GM18511 (cell line): Measurements from ENCODE around the gene IL7R.

Experiments
- ATAC-seq: cut with Tn5 transposase; IDR thresholded peaks from one replicate; pipeline ENCODE4 v1.9.1; 2021; ENCODE audit warnings: mild to moderate bottlenecking, moderate library complexity; ENCODE audit not compliant: unreplicated experiment

IL7R gene

GRCh38 chr5:35856765-35857351 is at the start of gene IL7R:
IL7R (plus strand) TSS chr5:35856891; CDS start chr5:35856978, 87 bp downstream.
- ATAC-seq, result no peak

GRCh38 chr5:35810601-35811000 is 46.1 kb upstream of the IL7R start:
- no peak for ATAC-seq

GRCh38 chr5:35811108-35811741 is 45.5 kb upstream of the IL7R start:
- ATAC-seq, result no peak

GRCh38 chr5:35813521-35813920 is 43.2 kb upstream of the IL7R start:
- ATAC-seq, result no peak

- peak; percentile 77 for ATAC-seq
These were observed 41.4 kb upstream of the IL7R start for GRCh38 chr5:35815089-35815936.

- no peak for ATAC-seq
These were observed 39.7 kb upstream of the IL7R start for GRCh38 chr5:35816881-35817521.

GRCh38 chr5:35819026-35819425 is 37.7 kb upstream of the IL7R start:
- no peak for ATAC-seq

GRCh38 chr5:35819668-35820067 is 37.0 kb upstream of the IL7R start:
- no peak for ATAC-seq

- no peak for ATAC-seq
These were observed 36.0 kb upstream of the IL7R start for GRCh38 chr5:35820735-35821134.

GRCh38 chr5:35821513-35821912 is 35.2 kb upstream of the IL7R start:
- ATAC-seq, result no peak

GRCh38 chr5:35822511-35822910 is 34.2 kb upstream of the IL7R start:
- no peak for ATAC-seq

GRCh38 chr5:35823347-35824098 is 33.2 kb upstream of the IL7R start:
- no peak for ATAC-seq

GRCh38 chr5:35826056-35826455 is 30.6 kb upstream of the IL7R start:
- ATAC-seq, result no peak

- ATAC-seq, result no peak
These were observed 30.1 kb upstream of the IL7R start for GRCh38 chr5:35826554-35826953.

- no peak for ATAC-seq
These were observed 28.6 kb upstream of the IL7R start for GRCh38 chr5:35828082-35828598.

- ATAC-seq, result no peak
These were observed 26.1 kb upstream of the IL7R start for GRCh38 chr5:35830587-35830986.

- no peak for ATAC-seq
These were observed 23.9 kb upstream of the IL7R start for GRCh38 chr5:35832762-35833161.

GRCh38 chr5:35833224-35833623 is 23.5 kb upstream of the IL7R start:
- ATAC-seq, result no peak

GRCh38 chr5:35835796-35836742 is 20.6 kb upstream of the IL7R start:
- ATAC-seq, result no peak
